NCI-H1694 treated with DMSO at 0.1 percent for 48 hours (cell line): Measurements from ENCODE around the gene PACSIN1.

Experiments
- DNase-seq: peaks from one replicate; lab custom pipeline; 2025; lab: John Stamatoyannopoulos, UW

The PACSIN1 gene

GRCh38 chr6:34546551-34547321 is 80.9 kb downstream of the PACSIN1 start:
- peak; percentile 48 for DNase-seq

- DNase-seq = no peak
These were observed 82.1 kb downstream of the PACSIN1 start for GRCh38 chr6:34547701-34548644.

DNA sequence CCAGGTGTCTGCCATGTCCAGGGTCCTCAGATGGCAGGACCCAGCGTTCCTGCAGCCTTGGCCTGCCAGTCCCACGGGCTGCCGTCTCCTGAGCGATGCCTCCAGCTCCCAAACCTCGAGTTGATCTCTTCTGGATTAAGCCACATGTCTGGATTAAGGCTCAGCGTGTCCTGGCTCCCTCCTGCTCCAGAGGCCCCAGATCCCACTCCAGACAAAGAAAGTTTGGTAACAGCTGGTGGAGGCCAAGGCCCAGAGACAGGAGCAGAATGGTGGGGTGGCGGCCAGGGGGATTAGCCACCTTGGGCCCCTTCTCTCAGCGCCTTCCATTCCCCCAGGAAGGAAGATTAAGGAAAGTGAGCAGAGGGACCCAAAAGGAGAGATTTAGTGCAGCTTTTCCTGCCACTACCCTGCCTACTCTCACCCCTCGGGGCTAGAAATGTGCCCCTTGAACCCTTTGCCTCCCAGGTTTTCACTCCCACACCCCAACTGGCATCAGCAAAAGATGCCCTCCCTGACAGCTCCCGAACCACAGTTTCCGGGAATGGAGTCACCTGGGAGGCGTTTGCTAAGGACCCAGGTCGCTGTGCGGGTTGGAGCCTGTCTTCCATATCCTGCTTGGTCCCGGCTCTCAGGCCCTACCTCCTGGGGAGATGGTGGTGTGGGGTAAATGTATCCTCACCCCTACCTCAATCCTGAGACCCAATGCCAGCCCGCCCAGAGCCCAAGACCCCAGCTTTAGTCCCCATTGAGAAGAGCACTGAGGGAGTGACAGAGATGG is 83.3 kb downstream of the PACSIN1 start:
- no peak for DNase-seq

DNA sequence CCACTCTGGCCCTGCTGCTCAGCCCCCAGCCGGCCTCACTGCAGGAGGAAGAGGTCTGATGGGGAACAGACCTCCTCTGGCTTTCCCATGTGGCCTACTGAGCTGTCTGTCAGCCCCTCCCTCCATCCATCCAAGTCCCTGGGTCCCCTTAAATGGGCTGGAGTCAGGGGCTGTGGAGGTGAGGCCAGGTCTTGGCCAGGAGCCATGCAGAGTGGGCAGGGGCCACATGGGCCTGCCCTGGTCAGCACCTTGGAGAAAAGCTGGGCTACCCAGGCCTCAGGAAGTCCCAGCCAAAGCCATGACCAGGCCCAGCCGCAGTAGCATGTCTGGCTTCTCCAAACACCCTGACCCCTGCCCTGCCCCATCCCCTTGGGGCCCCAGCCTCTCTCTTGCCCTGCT is 83.9 kb downstream of the PACSIN1 start:
- no peak for DNase-seq

- DNase-seq = no peak
These were observed 85.8 kb downstream of the PACSIN1 start for GRCh38 chr6:34551720-34552119.

GRCh38 chr6:34552620-34553019 is 86.7 kb downstream of the PACSIN1 start:
- DNase-seq = no peak

DNA sequence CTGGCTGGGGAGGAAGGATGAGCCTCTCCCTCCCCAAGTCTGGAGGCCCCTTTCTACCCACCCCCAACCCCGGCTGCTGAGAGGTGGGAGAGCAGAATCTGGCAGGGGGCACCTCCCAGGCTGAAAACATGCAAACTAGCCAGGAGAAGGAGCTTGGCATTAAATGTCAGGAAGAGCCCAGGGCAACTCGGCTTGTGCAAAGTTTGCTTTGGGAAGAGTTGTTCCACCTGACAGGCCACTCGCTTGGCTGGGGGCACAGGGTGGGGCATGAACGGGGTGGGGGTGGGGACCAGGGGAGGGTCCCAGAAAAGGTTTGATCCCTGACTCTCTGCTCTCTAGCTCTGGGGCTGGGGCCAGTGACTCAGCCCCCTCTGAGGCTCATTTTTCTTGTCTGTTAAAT is 87.3 kb downstream of the PACSIN1 start:
- no peak for DNase-seq

DNA sequence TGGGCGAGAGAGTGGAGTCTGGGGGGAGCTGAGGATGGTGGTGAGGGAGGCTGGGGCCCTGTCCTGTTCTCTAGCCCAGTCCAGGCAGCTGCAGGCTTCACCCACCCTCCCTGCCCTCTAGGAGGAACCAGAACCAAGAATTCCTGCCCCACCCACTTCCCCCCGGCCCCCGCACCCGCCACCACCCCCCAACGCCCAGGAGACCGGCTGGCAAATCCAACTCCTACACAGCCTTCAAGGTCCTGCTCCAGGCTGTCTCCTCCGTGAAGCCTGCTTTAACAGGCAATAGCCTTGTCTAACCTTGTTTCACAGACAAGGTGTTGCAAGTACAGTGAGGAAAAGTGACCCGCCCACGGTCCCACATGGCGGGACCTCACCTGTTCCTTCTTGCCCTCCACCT is 87.9 kb downstream of the PACSIN1 start:
- DNase-seq = no peak

GRCh38 chr6:34554291-34555006 is 88.6 kb downstream of the PACSIN1 start:
- DNase-seq = no peak

- no peak for DNase-seq
These were observed 89.1 kb downstream of the PACSIN1 start for GRCh38 chr6:34555007-34555322.

- DNase-seq = no peak
These were observed 89.5 kb downstream of the PACSIN1 start for GRCh38 chr6:34555328-34555727.

- DNase-seq = no peak
These were observed 90.2 kb downstream of the PACSIN1 start, which contains the start of gene SPDEF for GRCh38 chr6:34556031-34556471. Gene SPDEF (minus strand): TSS chr6:34556329. CDS start chr6:34544455, 11,874 bp downstream.

DNA sequence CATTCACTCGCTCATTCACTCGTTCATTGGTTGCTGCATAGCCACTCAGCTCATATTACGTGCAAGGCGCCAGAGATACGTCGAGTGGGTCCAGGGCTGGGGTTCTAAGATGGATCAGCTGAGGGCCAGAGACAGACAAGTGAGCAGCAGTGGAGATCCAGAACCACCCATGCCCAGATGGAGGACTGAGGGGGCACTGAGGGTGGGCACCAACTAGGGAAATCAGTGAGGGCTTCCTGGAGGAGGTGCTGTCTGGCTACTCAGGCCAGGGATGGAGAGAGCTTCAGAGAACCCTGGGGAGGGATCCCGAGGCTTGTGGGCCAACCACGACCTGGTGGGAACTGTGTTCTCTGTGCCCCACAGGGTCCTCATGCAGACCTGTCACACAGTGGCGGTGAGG is 90.6 kb downstream of the PACSIN1 start:
- no peak for DNase-seq

DNA sequence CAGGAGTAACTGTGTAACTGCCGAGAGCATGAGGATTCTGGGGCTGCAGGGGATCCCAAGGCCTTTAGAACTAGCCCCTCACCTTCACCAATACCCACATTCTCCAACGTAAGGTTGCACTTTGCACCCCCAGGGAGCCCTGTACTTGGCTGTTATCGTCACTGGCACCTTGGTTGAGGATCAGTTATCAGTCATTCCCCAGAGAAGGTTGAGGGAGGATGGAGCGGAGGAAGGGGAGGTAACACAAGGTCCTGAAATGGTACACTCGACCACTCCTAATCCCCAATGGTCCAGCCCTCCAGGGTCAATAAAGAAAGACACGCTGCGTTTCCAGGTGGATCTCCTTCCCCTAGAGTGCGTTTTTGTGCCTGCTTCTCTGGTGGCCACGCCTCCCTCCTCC is 91.4 kb downstream of the PACSIN1 start:
- DNase-seq = no peak

DNA sequence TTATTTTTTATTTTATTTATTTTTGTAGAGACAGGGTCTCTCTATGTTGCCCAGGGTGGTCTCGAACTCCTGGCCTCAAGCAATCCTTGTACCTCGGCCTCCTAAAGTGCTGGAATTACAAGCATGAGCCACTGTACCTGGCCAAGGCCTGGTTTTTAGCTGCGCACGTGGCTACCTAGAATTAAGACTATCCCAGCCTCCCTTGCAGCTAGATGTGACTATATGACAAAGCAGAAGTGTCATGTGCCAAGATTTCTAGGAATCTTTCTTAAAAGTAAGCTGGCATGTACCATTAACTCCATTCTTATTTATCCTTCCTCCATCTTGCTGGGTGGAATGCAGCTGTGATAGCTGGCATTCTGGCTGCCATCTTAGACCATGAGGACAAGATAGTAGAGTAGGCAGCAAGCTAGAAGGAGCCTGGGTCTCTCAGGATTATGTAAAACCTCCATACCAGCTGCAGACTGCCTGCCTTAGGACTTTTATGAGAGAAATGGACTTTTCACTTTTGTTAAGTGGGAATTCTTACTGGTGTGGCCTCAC is 92.4 kb downstream of the PACSIN1 start:
- no peak for DNase-seq

- no peak for DNase-seq
These were observed 93.9 kb downstream of the PACSIN1 start for GRCh38 chr6:34559651-34560365.

GRCh38 chr6:34560366-34561226 is 94.7 kb downstream of the PACSIN1 start:
- peak; percentile 66 for DNase-seq

- DNase-seq = no peak
These were observed 95.3 kb downstream of the PACSIN1 start for GRCh38 chr6:34561227-34561530.

GRCh38 chr6:34562350-34562749 is 96.5 kb downstream of the PACSIN1 start:
- DNase-seq = no peak
